Measurements from ENCODE around the gene ROM1. TPM values are rescaled to one million over a fixed set of nuclear protein-coding genes. Genes with fewer than 3 reads are reported as not detected.
A peak's percentile ranks its signal among the peaks of the same experiment; 100 is the strongest.

ROM1 gene
- total and polyA plus RNA-seq, 2 experiments from 2014 or later: 1.5 to 3.2 TPM

DNA sequence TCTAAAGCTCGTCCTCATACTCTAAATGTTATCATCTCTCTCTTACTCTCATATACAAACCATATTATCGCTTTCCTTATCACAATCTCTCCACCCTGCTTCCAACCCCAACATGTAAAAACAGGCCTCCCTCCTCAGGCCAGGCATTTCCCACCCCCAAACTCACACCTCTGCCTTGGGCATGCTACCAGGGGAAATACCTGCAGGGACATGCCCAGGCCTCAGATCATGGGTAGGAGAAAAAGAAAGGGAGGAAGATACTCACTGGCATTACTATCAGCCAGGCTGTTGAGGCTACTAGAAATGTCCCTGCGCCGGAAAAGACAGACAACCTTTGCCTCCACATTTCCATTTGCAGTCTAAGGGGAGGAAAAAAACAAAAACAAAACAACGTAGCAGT lies 13.2 kb upstream of the ROM1 start:
- no peak overlapping the region for H3K4me3 ChIP-seq
- no peaks in the 10 kb centered on the region for H3K9me2 ChIP-seq (replicated peaks; ENCODE audit: insufficient read depth)
- H3K79me2 ChIP-seq: peaks cover 39% of the 10 kb centered on the region
- 52% methylated on average over 5 of the region's 5 CpGs for WGBS (ENCODE audit: low lambda C conversion rate, missing lambda C conversion rate)
- no peaks in the 10 kb centered on the region for H3K27me3 ChIP-seq
- peaks cover 16% of the 10 kb centered on the region for H4K20me1 ChIP-seq (ENCODE audit: insufficient read depth, poor library complexity, severe bottlenecking)
- H3K27ac ChIP-seq: peak overlapping the region; percentile 92
- H3K4me1 ChIP-seq (ENCODE audit: insufficient read depth): peaks cover 20% of the 10 kb centered on the region
- TF ChIP-seq EZH2phosphoT487 (IDR thresholded peaks at IDR 0.05; ENCODE audit: low read depth, severe bottlenecking, unreplicated experiment): no peak
- TF ChIP-seq, protein P1, sequence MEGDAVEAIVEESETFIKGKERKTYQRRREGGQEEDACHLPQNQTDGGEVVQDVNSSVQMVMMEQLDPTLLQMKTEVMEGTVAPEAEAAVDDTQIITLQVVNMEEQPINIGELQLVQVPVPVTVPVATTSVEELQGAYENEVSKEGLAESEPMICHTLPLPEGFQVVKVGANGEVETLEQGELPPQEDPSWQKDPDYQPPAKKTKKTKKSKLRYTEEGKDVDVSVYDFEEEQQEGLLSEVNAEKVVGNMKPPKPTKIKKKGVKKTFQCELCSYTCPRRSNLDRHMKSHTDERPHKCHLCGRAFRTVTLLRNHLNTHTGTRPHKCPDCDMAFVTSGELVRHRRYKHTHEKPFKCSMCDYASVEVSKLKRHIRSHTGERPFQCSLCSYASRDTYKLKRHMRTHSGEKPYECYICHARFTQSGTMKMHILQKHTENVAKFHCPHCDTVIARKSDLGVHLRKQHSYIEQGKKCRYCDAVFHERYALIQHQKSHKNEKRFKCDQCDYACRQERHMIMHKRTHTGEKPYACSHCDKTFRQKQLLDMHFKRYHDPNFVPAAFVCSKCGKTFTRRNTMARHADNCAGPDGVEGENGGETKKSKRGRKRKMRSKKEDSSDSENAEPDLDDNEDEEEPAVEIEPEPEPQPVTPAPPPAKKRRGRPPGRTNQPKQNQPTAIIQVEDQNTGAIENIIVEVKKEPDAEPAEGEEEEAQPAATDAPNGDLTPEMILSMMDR (IDR thresholded peaks at IDR 0.05; ENCODE audit: poor library complexity): no peak
- H3K36me3 ChIP-seq (replicated peaks; ENCODE audit: insufficient read depth, low read depth): no peaks in the 10 kb centered on the region
- no peak overlapping the region for H2AFZ ChIP-seq
- H3K9me3 ChIP-seq (ENCODE audit: low read depth): no peaks in the 10 kb centered on the region
- H3K4me2 ChIP-seq: peak overlapping the region; percentile 84
- no peak for DNase-seq (ENCODE audit: low spot score)

DNA sequence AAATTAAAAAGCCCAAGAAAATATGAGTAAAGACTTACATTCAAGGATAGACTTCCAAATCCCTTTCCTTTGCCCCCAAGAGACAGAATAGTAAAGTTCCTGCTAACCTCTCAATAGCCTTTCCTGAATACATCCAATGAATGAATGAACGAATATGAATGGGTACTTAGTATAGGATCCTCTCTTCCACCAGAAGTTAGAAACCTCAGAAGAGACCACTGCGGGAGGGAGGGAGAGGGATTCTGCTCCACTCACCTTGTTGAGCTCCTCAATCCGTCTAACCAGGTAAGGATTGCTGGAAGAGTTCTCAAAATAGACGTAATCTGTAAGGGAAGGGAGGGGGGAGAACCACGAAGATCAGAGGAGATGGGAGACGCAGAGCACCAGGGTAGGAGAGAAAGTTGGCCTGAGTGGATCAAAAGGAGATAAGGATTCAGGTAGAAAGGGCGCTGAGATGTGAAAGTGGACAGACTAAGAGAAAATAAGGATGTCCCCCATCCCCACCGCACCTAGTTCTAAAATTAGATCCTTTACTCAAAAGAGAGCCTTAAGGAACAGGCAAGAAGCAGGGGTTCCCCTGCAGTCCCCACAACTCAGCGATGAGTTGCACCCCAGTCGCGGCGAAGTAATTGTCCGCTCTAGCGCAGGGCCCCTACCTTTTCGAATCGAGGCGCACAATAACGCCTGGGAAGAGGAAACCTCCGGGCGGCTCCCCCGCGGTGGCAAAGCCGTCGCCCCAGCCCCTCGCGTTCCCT lies 12.5 kb upstream of the ROM1 start:
- Histone ChIP-seq H2AFZ (peak overlapping the region; percentile 53), H3K9me3 (ENCODE audit: low read depth) (no peaks in the 10 kb centered on the region), H3K9me2 (replicated peaks; ENCODE audit: insufficient read depth) (no peaks in the 10 kb centered on the region), H3K79me2 (peaks cover 39% of the 10 kb centered on the region), H3K27ac (peak overlapping the region; percentile 92), H3K4me3 (peak overlapping the region; percentile 39), H3K27me3 (no peaks in the 10 kb centered on the region), H3K4me1 (ENCODE audit: insufficient read depth) (peaks cover 20% of the 10 kb centered on the region), H3K36me3 (replicated peaks; ENCODE audit: insufficient read depth, low read depth) (no peaks in the 10 kb centered on the region), H4K20me1 (ENCODE audit: insufficient read depth, poor library complexity, severe bottlenecking) (peaks cover 16% of the 10 kb centered on the region), H3K4me2 (peak overlapping the region; percentile 84)
- TF ChIP-seq EZH2 (IDR thresholded peaks at IDR 0.05; ENCODE audit: borderline replicate concordance): no peak
- no peak for TF ChIP-seq EZH2phosphoT487 (IDR thresholded peaks at IDR 0.05; ENCODE audit: low read depth, severe bottlenecking, unreplicated experiment)
- TF ChIP-seq, protein P1 (IDR thresholded peaks at IDR 0.05; ENCODE audit: poor library complexity): no peak
- 3% methylated on average over 26 of the region's 26 CpGs for WGBS (ENCODE audit: low lambda C conversion rate, missing lambda C conversion rate)
- no peak for DNase-seq (ENCODE audit: low spot score)

DNA sequence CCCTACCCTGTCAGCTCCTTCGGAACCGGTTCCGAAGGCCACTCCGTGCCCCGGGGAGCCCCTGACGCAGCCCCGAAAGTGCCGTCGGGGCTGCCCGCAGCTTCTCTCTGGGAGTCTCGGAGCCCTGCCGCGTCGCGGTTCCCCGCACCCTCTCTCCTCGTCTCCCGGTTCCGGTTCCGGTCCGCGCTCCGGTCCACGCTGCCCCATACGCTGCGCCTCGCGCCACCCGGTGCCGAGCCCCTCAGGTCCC lies 12.0 kb upstream of the ROM1 start:
- Histone ChIP-seq H3K9me3 (ENCODE audit: low read depth) (no peaks in the 10 kb centered on the region), H3K4me2 (peak overlapping the region; percentile 84), H4K20me1 (ENCODE audit: insufficient read depth, poor library complexity, severe bottlenecking) (peaks cover 16% of the 10 kb centered on the region), H3K9me2 (replicated peaks; ENCODE audit: insufficient read depth) (no peaks in the 10 kb centered on the region), H3K4me3 (peak overlapping the region; percentile 39), H3K27ac (peak overlapping the region; percentile 92), H3K79me2 (peaks cover 39% of the 10 kb centered on the region), H3K27me3 (no peaks in the 10 kb centered on the region), H2AFZ (peak overlapping the region; percentile 53), H3K36me3 (replicated peaks; ENCODE audit: insufficient read depth, low read depth) (no peaks in the 10 kb centered on the region), H3K4me1 (ENCODE audit: insufficient read depth) (peaks cover 20% of the 10 kb centered on the region)
- DNase-seq (ENCODE audit: low spot score): no peak
- no peak for TF ChIP-seq EZH2 (IDR thresholded peaks at IDR 0.05; ENCODE audit: borderline replicate concordance)
- no peak for TF ChIP-seq EZH2phosphoT487 (IDR thresholded peaks at IDR 0.05; ENCODE audit: low read depth, severe bottlenecking, unreplicated experiment)
- TF ChIP-seq, protein P1 (IDR thresholded peaks at IDR 0.05; ENCODE audit: poor library complexity): no peak
- WGBS (ENCODE audit: low lambda C conversion rate, missing lambda C conversion rate): 0% methylated on average over 7 of the region's 30 CpGs

Data from hepatocyte (in vitro differentiated cells).